Middle frontal gyrus (tissue), 1 donor: ENCODE data around the gene RIPOR1.

Experiments
- DNase-seq: peaks from one replicate; pipeline ENCODE4 v3.0.0-alpha.2; 2015; ENCODE audit warnings: low spot score; ENCODE audit errors: extremely low spot score

RIPOR1 gene

DNA sequence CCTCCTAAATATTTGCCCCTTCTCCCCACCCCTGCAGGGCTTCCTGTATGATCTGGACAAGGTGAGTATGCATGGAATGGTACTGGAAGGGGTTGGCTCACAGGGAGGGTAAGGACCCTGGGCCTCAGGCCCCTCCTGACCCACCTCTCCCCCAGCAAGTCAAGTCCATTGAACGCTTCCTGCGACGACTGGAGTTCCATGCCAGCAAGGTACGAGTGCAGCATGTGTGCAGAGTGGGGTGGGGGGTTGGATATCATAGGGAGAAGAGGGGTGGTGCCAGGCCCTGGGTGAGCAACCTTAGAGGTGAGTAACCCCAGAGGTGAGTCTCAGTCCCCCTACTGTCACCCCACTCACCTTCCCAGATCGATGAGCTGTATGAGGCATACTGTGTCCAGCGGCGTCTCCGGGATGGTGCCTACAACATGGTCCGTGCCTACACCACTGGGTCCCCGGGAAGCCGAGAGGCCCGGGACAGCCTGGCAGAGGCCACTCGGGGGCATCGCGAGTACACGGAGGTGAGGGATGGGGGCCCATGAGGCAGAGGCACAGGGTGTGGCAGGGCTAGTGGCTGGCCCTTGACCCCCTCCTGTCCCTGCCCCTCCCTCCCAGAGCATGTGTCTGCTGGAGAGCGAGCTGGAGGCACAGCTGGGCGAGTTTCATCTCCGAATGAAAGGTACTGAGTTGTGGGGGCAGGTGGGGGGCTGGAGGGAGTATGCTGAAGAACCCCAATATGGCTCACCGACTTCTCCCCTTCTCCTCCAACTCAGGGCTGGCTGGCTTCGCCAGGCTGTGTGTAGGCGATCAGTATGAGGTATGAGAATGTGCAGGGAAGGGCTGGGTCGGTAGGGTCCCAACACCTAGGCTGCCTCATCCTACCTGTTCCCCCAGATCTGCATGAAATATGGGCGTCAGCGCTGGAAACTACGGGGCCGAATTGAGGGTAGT is 11.3 kb downstream of the RIPOR1 start:
- DNase-seq: no peak

DNA sequence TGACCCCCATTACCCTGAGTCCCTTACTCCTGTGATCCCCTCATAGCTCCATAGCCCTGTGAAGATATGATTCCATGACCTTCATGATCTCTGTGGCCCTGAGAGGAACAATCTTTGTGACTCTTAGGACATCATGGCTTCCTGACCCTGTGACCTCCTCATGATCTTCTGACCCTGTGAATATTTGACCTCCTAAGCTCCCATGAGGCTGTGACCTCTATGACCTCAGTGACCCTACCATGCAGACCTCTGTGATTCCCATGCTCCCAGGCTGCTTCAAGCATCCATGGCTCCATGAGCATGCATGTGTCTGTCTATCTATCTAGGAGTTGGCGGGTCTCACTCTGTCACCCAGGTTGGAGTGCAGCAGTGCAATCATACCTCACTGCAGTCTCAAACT is 12.1 kb downstream of the RIPOR1 start:
- no peak for DNase-seq

DNA sequence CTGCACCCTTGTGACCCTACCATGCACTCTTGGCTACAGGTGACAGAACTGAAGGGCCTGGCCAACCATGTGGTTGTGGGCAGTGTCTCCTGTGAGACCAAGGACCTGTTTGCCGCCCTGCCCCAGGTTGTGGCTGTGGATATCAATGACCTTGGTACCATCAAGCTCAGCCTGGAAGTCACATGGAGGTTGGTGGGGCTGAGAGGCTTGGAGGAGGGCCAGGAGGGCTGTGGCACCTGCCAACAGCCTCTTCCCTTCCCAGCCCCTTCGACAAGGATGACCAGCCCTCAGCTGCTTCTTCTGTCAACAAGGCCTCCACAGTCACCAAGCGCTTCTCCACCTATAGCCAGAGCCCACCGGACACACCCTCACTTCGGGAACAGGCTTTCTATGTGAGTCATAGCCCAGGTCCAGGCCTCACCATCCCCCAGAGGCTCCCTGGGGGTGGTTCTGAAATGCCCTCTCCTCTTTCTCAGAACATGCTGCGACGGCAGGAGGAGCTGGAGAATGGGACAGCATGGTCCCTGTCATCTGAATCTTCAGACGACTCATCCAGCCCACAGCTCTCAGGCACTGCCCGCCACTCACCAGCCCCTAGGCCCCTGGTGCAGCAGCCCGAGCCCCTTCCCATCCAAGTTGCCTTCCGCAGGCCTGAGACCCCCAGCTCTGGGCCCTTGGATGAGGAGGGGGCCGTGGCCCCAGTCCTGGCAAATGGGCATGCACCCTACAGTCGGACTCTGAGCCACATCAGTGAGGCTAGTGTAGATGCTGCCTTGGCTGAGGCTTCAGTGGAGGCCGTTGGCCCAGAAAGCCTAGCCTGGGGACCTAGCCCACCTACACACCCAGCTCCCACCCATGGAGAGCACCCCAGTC is 13.0 kb downstream of the RIPOR1 start:
- no peak for DNase-seq

DNA sequence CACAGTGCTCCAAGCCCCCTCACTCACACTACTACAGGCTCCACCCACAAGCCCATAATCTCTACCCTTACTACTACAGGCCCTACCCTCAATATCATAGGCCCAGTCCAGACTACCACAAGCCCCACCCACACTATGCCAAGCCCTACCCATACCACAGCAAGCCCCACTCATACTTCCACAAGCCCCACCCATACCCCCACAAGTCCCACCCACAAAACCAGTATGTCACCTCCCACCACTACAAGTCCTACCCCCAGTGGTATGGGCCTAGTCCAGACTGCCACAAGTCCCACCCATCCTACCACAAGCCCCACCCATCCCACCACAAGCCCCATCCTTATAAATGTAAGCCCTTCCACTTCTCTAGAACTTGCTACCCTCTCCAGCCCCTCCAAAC is 13.8 kb downstream of the RIPOR1 start:
- DNase-seq: no peak

DNA sequence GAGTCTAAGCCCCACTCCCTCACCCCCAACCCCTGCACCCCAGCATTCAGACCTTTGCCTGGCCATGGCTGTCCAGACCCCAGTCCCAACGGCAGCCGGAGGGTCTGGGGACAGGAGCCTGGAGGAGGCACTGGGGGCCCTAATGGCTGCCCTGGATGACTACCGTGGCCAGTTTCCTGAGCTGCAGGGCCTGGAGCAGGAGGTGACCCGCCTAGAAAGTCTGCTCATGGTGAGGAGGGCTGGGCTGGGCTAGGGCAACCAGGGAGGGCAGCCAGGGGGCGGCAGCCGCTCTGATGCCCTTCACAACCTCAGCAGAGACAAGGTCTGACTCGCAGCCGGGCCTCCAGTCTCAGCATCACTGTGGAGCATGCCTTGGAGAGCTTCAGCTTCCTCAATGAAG is 14.4 kb downstream of the RIPOR1 start:
- no peak for DNase-seq

DNA sequence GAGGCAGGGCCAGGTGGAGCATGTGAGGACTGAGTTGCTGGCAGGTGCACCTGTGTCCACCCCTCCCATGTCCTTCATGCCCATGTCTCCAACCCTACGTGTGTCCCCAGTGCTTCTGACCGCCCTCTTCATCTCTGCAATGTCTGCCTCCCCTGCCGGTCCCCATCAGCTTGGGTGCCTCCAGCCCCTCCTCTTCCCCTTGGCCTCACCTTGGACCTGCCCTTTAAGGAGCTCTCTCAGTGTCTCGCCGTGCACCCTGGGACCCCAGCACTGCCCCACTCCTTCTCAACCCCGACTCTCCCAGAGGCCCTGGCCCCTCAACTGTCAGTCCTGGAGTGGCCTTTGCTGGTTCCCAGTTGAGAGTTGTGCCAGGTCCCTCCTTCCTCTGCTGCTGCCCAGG is 15.0 kb downstream of the RIPOR1 start:
- no peak for DNase-seq

DNA sequence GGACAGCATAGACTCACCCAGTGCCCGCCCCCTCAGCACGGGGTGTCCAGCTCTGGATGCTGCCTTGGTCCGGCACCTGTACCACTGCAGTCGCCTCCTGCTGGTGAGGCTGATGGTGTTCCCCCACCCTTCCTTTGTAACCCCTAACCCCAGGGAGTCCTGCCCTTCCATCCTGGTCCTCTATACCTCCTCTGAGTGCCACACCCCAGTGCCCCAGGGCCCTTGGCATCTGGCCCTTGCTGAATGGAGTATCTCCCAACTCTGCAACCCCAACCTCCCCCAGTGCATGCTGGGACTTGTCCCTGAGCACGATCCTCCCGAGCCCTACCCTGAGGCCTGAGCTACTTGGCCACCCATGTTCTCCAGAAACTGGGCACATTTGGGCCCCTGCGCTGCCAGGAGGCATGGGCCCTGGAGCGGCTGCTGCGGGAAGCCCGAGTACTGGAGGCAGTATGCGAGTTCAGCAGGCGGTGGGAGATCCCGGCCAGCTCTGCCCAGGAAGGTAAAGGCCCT is 15.8 kb downstream of the RIPOR1 start:
- no peak for DNase-seq

DNA sequence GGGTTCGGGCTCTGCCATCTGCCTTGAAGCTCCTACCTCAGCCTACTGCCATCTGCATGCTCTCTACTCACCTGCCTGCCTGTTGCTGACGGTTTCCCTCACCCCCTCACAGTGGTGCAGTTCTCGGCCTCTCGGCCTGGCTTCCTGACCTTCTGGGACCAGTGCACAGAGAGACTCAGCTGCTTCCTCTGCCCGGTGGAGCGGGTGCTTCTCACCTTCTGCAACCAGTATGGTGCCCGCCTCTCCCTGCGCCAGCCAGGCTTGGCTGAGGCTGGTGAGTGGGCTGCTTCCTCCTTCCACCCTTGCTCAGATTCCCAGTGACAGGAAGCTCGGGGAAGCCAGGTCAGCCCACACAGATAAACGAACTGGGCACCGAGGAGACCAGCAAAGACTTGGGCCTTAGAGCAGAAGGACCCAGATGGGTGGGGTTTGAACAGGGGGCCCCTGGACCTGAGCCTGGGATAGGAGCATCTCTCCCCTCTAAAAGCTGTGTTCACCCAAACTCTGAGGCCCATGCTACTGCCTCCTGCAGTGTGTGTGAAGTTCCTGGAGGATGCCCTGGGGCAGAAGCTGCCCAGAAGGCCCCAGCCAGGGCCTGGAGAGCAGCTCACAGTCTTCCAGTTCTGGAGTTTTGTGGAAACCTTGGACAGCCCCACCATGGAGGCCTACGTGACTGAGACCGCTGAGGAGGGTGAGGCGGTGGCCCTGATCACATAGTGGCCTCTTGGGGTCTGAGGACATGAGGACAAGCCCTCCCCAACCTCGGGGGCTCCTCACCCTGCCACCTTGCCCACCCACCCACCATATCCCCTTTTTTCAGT is 16.4 kb downstream of the RIPOR1 start:
- DNase-seq: peak; percentile 39

DNA sequence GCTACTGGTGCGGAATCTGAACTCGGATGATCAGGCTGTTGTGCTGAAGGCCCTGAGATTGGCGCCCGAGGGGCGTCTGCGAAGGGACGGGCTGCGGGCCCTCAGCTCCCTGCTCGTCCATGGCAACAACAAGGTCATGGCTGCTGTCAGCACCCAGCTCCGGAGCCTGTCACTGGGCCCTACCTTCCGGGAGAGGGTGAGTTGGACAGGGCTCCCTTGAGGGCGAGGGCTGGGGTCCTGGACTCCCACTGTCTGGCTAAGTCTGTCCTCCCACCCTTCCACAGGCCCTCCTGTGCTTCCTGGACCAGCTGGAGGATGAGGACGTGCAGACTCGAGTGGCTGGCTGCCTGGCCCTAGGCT is 17.0 kb downstream of the RIPOR1 start:
- no peak for DNase-seq

DNA sequence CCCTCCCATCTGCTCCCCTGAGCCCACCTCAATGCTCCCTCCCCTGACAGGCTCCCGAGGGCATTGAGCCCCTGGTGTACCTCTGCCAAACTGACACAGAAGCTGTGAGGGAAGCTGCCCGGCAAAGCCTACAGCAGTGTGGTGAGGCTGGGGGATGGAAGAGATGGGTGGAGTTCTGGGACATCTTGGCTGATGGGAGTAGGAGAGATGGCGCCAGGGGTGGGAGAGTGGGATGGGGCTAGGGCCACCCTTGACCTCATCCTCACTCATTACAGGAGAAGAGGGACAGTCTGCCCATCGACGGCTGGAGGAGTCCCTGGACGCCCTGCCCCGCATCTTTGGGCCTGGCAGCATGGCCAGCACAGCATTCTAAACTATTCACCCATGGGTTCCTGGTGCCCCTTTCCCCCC is 17.5 kb downstream of the RIPOR1 start:
- DNase-seq: no peak

DNA sequence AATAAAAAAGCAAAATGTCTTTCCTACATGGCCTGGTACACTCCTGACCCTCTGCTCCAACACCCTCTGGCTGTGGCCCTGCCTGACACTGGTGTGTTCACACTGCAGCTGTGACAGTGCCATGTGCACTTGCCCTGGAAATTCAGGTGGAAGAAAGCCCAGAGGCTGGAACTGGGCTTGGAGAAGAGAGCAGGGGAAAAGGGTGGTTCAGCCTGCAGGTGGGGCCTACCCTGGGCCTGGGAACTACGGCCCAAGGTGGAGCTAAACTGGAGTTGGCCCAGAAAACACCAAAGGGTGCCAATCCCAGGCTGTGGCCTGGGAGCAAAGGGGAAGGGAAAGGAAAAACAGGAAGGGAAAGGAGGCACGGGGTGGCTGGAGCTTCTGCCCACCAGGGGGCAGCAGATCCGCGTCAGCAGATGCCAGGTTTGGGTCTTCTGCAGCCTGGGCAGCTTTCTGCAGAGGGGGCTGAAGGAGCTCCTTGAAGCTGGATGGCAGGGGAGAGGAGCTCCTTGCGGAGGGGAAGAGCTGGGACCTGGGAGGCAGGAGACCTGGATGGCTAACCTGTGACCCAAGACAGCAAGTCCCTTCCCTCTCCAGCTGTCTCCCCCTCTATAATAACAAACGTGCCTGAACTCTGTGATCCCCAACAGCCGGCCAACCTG is 18.3 kb downstream of the RIPOR1 start:
- peak; percentile 52 for DNase-seq

DNA sequence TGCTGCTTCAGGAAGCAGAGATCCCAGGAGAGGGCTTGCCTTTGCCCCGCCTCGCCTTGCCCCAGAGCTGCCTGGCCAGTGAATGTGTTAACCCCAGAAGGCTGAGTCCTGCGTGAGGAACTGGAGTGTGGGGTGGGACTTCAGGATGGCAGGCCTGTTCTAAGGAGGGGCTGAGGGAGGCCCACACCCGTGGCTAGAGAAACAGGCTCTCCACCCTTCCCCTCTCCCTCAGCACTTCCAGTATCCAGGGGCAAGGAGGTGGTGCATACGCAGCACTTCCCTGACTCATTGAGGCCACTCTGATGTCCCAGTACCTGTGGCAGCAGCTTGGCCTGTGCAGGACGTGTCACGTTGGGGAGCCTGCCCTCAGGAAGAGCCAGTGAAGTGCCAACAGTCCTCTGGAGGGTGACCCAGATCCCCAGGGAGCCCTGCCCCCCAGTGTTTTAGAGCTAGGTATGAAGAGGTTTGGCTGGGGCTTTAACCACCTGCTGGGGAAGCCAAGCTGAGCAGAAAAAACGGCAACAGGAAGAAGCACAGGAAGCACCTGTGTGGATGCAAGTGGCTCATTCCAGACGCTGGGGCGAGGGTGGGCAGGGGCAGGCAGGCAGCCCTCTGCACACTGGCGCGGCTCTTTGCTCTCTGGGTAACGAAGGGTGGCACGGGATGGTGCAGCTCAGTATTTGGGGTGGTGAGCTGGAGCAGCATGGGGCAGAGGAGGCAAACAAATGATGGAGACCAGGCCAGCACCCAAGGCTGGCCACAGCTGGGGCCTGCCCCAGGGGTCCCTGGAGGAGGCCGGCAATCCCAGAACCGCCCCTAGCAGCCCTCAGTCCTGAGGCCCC is 19.0 kb downstream of the RIPOR1 start:
- DNase-seq: no peak

DNA sequence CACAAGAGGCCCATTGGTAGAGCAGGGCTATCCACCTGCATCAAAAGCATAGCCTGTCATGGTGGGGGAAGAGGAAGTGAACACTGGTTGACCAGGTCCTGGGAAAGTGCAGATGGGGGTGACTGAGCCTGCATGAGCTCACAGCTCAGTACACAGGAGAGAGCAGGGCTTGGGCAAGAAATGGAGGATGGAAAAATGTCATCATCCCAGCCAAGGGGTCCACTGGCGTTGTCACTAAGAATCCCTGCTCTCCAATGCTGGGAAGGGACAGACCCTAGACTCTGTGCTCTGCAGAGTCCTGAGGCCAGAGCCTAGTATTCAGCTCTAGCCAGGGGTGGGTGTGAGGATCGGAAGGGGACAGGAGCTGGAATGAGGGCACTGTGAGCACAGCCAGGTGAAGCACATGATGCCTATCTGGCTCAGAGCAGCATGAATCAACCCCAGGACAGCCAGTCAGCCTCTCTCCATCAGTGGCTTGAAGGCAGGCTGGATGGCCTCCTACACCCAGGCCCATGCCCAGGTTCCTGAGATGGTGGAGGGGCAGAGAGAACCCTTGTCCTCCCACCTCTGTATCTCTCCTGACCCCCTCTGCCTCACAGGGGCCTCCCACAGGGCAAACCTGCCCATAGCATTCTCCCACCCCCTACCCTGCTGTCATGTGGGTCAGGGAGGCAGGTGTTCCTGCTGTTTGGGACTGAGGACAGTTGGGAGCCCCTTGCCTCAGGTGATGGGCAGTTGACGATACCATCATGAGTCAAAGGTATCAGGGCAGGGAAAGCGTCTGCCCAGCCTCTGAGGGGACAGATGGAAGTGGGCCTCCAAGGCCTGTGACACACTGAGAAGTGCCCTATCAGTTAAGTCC is 19.9 kb downstream of the RIPOR1 start:
- no peak for DNase-seq

DNA sequence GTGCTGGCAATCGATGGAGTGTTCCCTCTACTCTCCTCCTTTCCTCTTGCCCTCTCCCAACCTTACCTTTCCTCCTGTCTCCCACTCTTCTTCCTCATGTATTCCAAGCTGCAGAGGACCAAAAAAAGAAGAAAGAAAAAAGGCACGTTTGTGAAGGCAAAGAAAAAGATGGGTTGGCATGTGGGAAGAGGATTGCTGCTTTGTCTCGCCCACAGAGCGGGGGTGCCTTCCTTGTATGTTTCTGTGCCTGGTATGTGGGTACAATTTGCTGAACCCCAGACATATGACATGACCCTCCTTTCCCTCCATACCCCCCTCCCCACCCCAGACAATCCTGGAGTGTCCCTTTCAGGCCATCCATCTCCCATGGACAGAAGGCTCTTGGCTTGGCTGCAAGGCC is 20.6 kb downstream of the RIPOR1 start:
- no peak for DNase-seq

DNA sequence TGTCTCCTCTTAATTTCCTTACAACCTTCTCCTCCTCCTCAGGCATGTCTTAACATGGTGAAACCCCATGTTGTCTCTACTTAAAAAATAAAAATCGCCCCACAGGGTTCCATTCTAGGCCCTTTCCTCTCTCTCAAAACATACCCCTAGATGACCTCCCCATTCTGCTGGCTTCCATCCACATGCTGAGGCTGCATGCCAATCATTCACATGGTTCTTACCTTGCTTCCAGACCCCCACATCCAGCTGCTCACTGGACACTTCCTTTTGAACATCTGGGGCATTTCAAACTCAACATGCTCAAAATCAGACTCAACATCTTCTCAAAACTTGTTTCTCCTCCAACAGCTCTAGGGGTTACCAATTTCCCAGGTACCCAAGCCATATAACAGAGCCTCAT is 21.3 kb downstream of the RIPOR1 start:
- DNase-seq: no peak

DNA sequence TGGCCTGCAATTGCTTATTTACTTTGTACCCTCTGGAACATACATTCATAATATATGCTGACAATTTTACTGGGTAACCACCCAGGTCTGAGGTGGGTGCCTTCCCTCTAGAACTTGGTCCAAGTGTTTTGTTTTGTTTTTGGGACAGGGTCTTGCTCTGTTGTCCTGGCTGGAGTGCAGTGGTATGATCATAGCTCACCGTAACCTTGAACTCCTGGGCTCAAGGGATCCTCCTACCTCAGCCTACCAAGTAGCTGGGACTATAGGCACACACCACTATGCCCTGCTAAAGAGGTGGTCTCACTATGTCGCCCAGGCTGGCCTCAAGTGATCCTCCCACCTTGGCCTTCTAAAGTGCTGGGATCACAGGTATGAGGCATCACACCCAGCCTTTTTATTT is 22.5 kb downstream of the RIPOR1 start:
- DNase-seq: no peak

DNA sequence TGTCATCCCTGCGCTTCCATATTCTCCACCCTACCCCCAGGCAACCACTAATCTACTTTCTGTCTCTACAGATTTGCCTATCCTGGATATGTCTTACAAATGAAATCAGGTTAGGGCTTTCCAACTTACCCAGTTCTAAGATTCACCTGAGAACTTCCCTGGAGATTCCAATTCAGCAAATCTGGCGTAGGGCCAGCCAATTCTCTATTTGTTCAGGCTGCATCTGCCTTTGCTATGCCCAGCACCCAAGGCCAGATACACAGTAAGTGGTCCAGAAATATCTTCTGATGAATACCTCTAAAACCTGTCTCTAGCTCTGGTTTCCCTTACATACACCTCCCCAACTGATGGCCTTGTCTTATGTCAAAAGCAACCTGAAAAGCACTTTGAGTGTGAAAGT is 23.3 kb downstream of the RIPOR1 start:
- no peak for DNase-seq

DNA sequence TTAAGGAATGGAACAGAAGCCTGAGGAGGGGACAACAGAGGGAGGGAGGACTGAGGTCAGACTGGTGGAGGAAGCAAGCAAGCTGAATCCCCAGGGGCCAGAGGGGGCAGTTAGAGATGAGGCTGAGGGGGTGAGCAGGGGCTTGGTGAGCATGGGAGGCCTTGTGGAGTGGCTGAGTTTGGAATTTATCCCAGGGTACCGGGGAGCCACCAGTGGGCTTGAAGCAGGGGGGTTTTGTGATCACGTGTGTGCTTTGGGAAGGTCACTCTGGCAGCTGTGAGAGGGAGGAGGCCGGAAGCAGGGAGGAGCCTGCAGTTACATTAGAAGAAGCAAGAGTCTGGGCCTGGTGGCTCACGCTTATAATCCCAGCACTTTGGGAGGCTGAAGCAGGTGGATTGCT is 23.8 kb downstream of the RIPOR1 start:
- DNase-seq: no peak

DNA sequence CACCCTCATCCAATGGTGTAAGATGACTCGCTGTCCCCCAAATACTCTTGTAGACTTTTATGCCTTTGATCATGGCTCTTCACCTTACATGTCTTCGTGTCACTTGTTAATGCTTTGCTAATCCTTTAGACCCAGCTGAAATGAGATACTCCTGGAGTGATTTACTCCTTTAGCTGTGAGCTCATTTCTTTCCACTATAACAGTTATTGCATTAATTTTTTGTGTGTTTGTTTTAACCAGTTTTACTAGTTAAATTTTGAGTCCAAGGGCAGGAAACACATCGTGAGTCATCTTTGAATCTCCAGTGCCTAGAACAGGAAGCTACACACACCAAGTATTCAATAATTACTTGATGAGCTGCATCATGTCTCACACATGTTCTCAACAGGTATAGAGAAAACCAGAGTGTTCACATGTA is 27.2 kb downstream of the RIPOR1 start:
- DNase-seq: no peak
